ENCODE measurements around the gene TBC1D23. TPM values are rescaled to one million over a fixed set of nuclear protein-coding genes. Genes with fewer than 3 reads are reported as not detected.

The TBC1D23 gene
- polyA plus RNA-seq, 1 donor (not counting 4 experiments of a cell fraction or from before 2014, with no cell fraction given): 42.4 TPM

GRCh38 chr3:100256731-100257151 is 4.1 kb upstream of the TBC1D23 start:
- Histone ChIP-seq H3K36me3 (ENCODE audit: control insufficient read depth in 2 of 2, extremely low read depth in 1 of 2, insufficient read depth in 2 of 2, low read length in 2 of 2) (no peaks in the 10 kb centered on the region), H3K4me3 (ENCODE audit: control insufficient read depth in 2 of 3, extremely low read depth in 1 of 3, insufficient read depth in 2 of 3, low read depth in 1 of 3, low read length in 3 of 3) (no peak overlapping the region), H2AFZ (ENCODE audit: control insufficient read depth, low read length) (no peak overlapping the region), H3K79me2 (ENCODE audit: control insufficient read depth, insufficient read depth, low read length) (peaks cover 9% of the 10 kb centered on the region), H3K9ac (ENCODE audit: control insufficient read depth, extremely low read depth, insufficient read depth, low read length) (no peak overlapping the region), H3K27me3 (ENCODE audit: control insufficient read depth, extremely low read depth, insufficient read depth, low read length) (no peaks in the 10 kb centered on the region), H4K20me1 (ENCODE audit: control insufficient read depth, extremely low read depth, insufficient read depth, low read length) (no peaks in the 10 kb centered on the region), H3K27ac (ENCODE audit: control insufficient read depth, insufficient read depth, low read length) (no peak overlapping the region), H3K4me2 (ENCODE audit: control insufficient read depth, extremely low read depth, insufficient read depth, low read depth, low read length) (no peak overlapping the region), H3K4me1 (ENCODE audit: control insufficient read depth, extremely low read depth, insufficient read depth, low read length) (peaks cover 9% of the 10 kb centered on the region), H3K9me3 (ENCODE audit: control insufficient read depth, low read depth, low read length) (no peaks in the 10 kb centered on the region), H3K9me1 (ENCODE audit: control insufficient read depth, extremely low read depth, insufficient read depth, low read length) (no peaks in the 10 kb centered on the region)
- no peak for DNase-seq (ENCODE audit: low read depth, low spot score)
- dilution Hi-C loops (cut with MboI; ENCODE audit: extremely low pct_ligation_motif_present, low sequenced_read_pairs): no loop called here
- no peak for FAIRE-seq
- TF ChIP-seq CTCF (optimal IDR thresholded peaks at IDR 0.05 in 1 of 3, IDR thresholded peaks at IDR 0.05 in 1 of 3, conservative IDR thresholded peaks at IDR 0.05 in 1 of 3; ENCODE audit: extremely low read depth in 1 of 3, insufficient read depth in 2 of 3, low read length in 3 of 3): no peak
- TF ChIP-seq EZH2 (IDR thresholded peaks at IDR 0.05; ENCODE audit: low read length): no peak

GRCh38 chr3:100257586-100257985 is 3.2 kb upstream of the TBC1D23 start:
- Histone ChIP-seq H3K4me2 (ENCODE audit: control insufficient read depth, extremely low read depth, insufficient read depth, low read depth, low read length) (no peak overlapping the region), H3K36me3 (ENCODE audit: control insufficient read depth in 2 of 2, extremely low read depth in 1 of 2, insufficient read depth in 2 of 2, low read length in 2 of 2) (no peaks in the 10 kb centered on the region), H3K9ac (ENCODE audit: control insufficient read depth, extremely low read depth, insufficient read depth, low read length) (no peak overlapping the region), H3K9me3 (ENCODE audit: control insufficient read depth, low read depth, low read length) (no peaks in the 10 kb centered on the region), H3K4me3 (ENCODE audit: control insufficient read depth in 2 of 3, extremely low read depth in 1 of 3, insufficient read depth in 2 of 3, low read depth in 1 of 3, low read length in 3 of 3) (no peak overlapping the region), H3K79me2 (ENCODE audit: control insufficient read depth, insufficient read depth, low read length) (peaks cover 17% of the 10 kb centered on the region), H3K27me3 (ENCODE audit: control insufficient read depth, extremely low read depth, insufficient read depth, low read length) (no peaks in the 10 kb centered on the region), H2AFZ (ENCODE audit: control insufficient read depth, low read length) (no peak overlapping the region), H3K9me1 (ENCODE audit: control insufficient read depth, extremely low read depth, insufficient read depth, low read length) (no peaks in the 10 kb centered on the region), H4K20me1 (ENCODE audit: control insufficient read depth, extremely low read depth, insufficient read depth, low read length) (no peaks in the 10 kb centered on the region), H3K4me1 (ENCODE audit: control insufficient read depth, extremely low read depth, insufficient read depth, low read length) (peaks cover 14% of the 10 kb centered on the region), H3K27ac (ENCODE audit: control insufficient read depth, insufficient read depth, low read length) (no peak overlapping the region)
- dilution Hi-C loops (cut with MboI; ENCODE audit: extremely low pct_ligation_motif_present, low sequenced_read_pairs): no loop called here
- no peak for TF ChIP-seq EZH2 (IDR thresholded peaks at IDR 0.05; ENCODE audit: low read length)
- no peak for TF ChIP-seq CTCF (optimal IDR thresholded peaks at IDR 0.05 in 1 of 3, IDR thresholded peaks at IDR 0.05 in 1 of 3, conservative IDR thresholded peaks at IDR 0.05 in 1 of 3; ENCODE audit: extremely low read depth in 1 of 3, insufficient read depth in 2 of 3, low read length in 3 of 3)
- DNase-seq (ENCODE audit: low read depth, low spot score) (no peak), FAIRE-seq (no peak)

Measured in keratinocyte (primary cell).